Activated CD8-positive, alpha-beta memory T cell treated with anti-CD3 and anti-CD28 coated beads for 48 hours (primary cell): ENCODE results near the gene RANBP17.

Experiments
- DNase-seq, 3 experiments: peaks; one replicate each; pipeline ENCODE4 v3.0.0-alpha.2; 2020; ENCODE audit warnings: low read depth in 2 of 3, low spot score in 2 of 3

The RANBP17 gene

DNA sequence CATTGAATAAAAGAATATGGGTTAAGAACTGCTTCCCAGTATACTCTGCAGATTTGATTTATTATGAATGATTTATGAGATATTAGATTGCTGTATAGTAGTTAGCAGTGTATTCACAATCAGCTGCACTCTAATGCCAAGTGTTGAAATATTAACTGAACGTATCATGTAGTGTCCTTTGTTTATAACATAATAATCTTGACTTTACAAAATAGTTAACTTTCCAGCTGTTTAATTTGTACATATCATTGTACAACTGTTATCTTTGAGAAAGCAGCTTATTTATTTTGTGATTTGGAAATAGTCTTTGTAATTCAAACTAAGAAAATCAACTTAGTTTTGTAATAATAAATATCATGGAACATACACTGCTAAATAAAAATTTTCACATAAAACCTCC is 219.5 kb downstream of the RANBP17 start:
- no peak for DNase-seq

DNA sequence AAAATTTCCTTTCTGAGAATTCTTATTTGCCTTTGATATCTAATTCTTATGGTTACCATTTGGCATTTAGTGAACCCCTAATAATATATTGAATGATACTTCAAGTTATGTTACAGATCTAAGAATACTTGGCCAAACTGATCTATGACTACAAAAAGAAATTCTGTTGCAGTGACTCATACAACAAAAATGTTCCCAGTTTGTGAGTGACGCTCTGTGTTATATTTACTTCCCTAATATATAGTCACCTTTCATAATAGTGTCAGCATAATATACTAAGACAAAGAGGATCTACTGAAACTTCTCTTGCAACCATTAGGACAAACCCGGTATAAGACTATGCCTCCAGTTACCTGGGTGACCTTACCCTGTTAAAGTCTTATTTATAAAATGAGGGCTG is 230.4 kb downstream of the RANBP17 start:
- no peak for DNase-seq

DNA sequence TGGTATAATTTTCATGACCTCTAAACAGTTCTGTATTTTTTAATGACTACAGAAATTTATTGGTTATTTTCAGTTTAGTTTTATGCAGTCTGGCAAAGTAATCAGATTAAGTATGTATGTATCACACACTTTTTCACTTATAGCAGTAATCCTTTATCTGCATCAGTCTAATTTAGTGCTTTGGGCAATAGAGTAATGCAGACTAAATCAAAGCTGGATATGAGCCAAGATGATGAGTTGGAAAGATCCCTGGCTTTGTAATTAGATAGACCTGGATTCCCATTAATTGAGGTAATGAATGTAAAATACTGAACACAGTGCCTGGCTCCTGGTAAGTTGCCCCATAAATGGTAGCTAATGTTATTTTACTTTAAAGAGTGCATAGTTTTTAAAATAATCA is 231.8 kb downstream of the RANBP17 start:
- DNase-seq = no peak

DNA sequence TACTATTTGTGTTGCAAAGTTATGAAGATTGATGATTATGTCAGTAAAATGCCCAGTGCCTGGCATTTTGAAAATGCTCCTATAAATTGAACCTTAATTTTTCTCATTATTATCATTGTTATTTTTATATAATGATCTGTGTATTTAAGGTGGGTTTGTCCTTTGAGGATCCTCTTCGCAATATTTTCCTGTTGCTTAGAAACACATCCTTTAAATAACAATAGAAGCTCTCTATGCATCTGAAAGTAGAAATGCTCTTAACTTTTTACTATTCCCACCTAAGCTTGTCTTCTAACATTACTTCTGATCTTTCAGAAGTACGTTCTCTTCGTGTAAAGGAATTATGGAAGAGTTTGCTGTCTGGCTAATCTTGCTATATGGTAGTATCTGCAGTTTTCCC is 232.5 kb downstream of the RANBP17 start:
- DNase-seq = no peak

DNA sequence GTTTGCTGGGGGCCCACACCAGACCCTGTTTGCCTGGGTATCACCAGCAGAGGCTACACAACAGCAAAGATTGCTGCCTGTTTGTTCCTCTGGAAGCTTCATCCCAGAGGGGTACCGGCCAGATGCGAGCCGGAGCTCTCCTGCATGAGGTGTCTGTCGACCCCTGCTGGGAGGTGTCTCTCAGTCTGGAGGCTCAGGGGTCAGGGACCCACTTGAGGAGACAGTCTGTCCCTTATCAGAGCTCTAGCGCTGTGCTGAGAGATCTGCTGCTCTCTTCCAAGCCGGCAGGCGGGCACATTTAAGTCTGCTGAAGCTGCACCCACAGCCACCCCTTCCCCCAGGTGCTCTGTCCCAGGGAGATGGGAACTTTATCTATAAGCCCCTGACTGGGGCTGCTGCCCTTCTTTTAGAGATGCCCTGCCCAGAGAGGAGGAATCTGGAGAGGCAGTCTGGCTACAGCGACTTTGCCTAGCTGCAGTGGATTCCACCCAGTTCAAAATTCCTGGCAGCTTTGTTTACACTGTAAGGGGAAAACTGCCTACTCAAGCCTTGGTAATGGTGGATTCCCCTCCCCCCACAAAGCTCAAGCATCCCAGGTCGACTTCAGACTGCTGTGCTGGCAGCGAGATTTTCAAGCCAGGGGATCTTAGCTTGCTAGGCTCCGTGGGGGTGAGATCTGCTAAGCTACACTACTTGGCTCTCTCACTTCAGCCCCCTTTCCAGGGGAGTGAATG is 241.2 kb downstream of the RANBP17 start:
- DNase-seq = no peak

DNA sequence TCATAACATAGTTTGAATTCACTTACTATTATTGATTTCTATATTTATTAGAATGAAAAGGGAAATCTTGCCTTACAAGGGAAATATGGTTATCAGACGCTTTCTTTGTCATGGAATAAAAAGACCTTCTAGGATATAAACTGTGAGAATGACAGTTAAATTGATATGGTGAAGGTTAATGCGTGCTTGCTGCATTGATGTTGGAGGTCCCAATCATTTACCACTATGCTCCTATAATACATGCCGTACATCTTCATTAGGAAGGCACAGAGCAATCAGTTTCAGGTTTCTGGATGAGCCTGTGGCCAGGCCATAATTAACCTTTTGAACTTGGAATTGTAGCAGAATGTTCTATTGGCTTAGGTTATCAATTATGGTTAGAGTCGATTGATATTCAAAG is 245.9 kb downstream of the RANBP17 start:
- no peak for DNase-seq

DNA sequence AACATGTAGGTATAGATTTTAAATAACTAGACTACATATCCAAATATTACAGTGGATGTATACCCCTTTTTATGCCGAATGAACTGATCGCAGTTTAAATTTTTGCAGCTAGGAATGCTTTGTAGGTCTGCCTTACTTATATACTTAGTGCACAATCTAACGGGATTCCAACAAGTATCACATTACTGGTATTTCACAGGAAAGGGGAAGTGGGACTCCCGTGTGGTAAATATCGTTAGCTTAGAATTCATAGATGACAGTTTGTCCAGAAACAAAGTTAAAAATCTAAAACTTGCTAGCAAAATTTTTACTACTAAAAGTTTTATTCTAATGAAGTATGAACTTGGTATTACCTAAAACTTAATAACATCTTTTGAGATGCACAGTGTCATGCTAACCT is 253.7 kb downstream of the RANBP17 start:
- DNase-seq = no peak

DNA sequence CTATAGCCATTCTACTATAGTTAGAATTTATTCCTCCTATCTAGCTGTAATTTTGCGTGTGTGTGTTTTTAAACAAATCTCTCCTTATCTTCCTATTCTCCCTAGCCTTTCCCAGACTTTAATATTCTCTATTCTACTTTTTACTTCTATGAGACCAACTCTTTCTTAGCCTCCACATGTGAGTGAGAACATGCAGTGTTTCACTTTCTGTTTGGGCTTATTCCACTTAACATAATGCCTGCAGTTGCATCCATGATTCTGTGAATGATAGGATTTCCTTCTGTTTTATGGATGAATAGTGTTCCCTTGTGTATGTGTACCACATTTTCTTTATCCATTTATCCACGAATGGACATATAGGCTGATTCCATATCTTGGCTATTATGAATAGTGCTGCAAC is 254.9 kb downstream of the RANBP17 start:
- no peak for DNase-seq

DNA sequence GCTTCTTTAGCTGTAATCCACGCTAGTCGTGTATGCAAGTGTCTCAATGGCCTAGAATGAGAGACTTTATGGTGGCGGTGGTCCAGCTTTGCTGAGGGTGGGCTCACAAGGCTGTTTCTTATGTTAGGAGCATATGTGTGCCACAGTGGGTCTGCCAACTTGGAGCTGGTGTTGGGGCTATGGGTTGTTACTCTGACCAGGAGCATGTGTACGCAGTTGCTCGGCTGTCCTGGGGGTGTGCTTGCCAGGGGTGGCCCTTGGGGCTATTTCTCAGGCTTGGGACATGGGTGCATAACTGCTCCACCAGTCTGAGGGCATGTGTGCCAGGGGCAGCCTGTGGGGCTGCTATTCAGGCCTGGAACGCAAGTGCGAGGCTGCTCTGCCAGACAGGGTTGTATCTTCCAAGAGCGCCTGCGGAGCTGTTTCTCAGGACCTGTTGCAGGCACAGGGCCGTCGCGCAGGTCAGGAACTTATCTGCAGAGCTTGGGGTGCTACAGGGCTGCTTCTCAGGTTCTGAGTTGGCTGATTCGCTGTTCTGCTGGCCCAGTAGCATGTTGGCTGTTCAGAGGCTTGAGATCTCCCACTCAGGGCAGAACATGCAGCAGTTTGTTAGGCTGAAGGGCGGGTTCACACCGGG is 259.3 kb downstream of the RANBP17 start:
- DNase-seq = no peak

DNA sequence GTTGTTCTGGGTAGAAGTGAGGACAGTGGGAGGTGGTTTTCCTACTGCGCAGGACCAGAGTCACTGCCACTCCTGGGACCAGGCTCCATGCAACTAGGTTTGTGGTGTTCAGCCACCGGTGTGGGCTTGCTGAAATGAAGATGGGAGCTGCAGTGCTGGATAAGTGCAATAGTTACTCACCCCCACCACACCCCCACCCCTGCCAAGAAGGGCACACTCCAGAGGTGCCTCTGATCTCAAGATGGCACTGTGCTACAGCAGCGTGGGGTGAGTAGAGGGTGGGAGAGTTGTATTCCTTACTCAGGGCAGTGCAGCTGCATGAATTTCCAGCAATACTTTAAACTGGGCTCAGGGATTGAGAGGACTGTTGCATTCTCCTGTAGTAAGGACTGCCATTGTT is 259.8 kb downstream of the RANBP17 start:
- DNase-seq = no peak

DNA sequence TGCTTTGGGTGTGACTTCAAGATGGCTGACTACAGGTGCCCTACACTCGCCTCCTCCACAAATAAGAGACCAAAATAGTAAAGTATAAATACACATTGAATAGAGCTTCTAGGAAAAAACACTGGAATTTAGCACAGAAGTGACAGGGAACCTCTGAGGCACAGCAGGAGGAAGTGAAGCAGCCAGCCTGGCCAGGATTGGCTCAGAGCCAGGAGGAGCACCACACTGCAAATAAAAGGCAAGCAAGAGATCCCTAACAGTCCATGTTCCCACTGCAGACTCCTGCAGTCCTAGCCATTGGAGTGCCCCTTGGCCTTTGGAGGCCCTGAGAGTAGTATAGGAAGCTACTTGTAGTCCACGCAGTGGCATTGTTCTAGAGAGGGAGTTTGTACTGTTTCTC is 260.6 kb downstream of the RANBP17 start:
- no peak for DNase-seq

DNA sequence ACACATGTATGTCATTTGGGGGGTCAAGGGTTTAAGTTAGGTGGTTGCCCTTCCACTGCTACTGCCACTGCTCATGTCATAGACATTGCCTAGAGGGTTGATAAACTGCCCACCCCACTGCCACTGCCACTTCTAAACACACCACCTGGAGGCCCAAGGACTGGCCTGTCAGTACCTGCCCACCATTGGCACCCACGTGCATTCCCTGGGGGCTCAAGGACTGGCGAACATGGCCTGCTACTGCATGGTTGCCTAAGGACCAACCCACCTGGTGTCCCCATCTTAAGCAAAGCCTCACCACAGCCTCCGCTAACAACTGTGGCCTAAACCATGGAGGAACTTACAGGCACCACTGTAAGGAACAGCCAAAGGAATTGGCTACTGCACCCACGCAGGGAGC is 261.6 kb downstream of the RANBP17 start:
- DNase-seq = no peak

DNA sequence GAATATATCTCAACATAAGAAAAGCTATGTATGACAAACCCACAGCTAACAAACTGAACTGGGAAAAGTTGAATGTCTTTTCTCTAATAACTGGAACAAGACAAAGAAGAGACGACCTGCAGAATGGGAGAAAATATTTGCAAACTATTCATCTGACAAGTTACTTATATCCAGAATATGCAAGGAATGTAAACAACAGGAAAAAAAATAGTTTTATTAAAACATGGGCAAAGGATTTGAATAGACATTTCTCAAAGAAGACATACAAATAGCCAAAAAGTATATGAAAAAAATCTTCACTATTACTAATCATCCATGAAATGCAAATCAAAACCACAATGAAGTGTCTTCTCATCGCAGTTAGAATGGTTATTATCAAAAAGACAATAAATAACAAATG is 265.5 kb downstream of the RANBP17 start:
- no peak for DNase-seq

DNA sequence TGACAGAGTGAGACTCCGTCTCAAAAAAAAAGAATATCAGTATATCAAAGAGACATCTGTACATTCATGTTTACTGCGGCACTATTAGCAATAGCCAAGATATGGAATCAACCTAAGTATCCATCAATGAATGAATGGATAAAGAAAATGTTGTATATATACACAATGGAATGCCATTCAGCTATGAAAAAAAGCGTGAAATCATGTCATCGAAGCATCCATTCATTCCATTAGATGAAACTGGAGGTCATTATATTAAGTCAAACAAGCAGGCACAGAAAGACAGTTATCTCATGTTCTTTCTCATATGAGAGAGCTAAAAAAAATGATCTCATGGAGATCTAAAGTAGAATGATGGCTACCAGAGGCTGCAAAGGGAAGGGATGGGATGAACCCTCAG is 266.3 kb downstream of the RANBP17 start:
- no peak for DNase-seq

DNA sequence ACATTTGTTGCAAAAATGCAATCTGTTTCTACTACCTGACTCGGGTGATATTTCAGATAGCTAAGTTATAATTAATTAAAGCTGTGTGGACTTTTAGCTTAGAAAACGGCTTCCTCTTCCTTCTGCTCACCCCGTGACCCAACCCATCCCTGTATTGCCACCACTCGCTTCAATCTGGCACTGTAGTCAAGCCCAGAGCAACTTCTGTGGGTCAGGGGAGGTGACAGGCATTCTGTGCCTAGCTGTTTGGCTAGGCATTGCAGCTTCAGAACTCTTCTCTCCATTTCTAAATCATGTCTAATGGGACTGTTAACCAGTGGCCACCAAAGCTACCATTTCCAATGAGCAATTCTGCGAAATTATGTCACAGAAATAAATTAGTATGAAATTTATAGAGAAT is 267.5 kb downstream of the RANBP17 start:
- no peak for DNase-seq

DNA sequence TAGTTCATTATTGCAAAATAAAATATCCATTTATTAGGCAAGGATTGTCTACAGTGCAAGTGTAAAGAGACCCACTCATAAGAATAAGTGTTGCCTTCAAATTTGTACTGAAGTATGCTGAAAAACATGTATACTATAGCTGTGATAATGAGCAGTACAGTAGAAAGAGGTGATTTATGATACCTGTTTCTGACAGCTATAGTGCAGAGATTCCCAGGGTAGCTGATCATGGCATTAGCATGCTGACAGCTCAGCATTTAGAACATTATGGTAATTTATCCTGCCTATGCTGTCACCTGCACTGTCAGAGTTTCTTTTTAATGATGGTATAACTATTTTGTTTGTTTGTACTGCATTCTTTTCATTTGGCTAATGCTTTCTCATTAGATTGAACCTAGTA is 269.7 kb downstream of the RANBP17 start:
- no peak for DNase-seq

DNA sequence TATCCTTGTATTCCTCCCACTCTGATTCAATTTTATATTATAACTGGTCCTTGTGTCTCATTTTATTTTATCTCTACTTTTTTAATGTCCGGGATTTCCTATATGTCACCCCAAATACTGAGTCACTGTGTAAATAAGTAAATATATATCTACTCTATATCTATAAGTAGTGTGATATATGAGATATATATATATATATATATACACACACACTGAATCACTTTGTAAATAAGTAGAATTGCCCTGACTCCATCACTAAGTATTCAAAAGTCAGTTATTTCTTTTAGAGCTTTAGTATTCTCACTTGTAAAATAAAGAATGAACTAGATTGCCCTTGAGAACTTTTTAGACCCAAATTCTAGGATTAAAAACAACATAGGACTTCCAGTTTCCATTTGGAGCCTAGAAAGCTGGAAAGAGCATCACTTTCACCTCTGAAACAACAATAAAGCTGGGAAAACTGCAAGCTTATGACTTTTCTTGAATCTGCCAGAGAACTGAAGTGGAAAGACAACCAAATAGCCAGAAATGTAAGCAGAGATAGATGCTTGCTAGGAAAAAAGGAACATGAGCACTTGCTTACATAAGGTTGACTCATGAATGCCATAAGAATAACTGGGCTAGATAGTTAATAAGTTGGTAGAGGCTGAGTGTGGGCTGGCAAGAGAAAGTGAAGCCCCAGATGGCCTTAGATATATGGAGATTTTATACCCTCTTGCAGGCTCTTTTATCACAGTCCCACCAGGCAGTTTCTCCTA is 276.1 kb downstream of the RANBP17 start:
- DNase-seq = no peak

DNA sequence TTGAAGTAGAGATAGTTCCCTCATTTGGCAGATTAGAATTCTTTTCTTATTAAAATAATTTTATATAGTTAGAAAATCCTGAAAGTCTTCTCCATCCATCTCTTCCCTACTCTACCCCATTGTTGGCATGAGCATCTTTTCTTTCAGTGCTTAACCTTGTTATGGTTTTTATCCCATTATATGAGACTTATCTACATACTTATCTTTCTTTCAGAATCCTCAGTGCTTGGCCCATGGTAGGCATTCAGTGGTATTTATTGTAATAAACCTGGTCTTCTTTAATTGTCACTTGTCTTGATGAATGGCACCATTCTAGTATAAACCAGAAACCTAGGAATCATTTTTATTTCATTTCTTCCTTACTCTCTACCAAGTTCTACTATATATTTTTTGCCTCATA is 277.4 kb downstream of the RANBP17 start:
- no peak for DNase-seq

DNA sequence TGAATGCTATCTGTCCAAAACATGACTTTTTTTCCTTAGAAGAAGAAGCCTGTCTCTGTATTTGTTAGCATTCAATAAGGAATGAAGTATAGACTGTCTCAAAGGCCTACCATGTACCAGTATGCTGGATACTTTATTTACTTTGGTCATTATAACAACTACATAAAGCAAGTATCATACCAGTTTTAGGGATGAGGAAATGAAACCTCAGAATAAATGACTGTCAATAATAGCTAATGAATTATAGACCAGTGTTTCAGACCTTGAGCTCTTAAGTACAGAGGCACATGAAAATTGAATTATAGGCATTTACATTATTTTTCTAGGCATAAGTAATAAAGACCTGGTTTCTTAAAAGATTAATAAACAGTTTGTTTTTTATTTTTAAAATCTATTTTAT is 280.8 kb downstream of the RANBP17 start:
- no peak for DNase-seq

DNA sequence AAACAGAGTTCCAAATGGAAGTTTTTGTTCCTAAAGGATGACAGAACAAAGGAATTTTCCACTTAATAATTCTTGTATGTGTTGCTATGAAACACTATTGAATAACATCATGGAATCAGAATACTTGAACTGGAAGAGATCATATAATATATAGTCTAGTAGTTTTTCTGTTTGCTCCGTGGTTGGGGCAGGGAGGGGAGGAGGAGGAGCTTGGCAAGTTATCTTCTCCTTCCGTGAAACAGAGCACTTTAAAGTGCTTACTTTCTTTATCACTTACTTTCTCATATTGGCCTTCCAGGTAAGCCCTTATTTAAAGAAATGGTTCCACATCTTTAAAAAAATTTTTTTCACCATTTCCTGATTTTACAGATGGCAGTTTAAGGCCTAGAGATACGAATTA is 281.4 kb downstream of the RANBP17 start:
- no peak for DNase-seq

DNA sequence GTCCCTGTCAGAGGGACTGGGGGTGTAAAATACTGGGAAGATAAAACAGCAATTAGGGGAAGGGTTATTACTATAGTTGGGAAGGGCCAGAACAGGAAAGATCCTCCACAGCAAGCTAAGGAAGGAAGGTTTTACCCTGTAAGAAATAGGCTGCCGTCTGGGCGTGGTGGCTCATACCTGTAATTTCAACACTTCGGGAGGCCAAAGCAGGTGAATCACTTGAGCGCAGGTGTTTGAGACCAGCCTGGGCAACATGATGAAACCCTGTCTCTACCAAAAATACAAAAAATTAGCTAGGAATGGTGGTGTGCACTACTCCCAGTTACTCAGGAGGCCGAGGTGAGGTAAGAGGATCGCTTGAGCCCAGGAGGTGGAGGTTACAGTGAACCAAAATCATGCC is 282.1 kb downstream of the RANBP17 start:
- DNase-seq = no peak

DNA sequence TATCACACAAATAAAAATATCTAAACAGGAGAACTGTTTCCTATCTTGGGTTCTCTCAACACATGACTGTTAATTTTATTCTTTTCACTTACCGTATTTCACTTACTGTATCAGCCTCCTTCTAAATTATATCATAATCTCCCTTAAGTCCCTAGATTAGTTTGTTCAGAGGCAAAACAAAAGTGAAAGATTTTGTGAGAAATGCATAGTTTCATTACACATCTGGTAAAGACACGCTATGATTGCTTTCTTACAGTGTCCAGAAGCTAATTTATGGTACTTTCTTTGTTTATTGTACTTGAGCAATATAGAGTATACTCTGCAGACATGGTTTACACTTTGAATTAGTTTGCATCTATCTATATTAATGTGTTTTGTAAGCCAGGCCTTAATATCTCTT is 287.5 kb downstream of the RANBP17 start:
- DNase-seq = no peak
